Mesenchymal stem cell (in vitro differentiated cells and primary cell): ENCODE results near the gene KAT8.

ENCODE experiments used
- DNase-seq: peaks from one replicate; pipeline ENCODE4 v3.0.0-alpha.2; 2013
- H2AFZ ChIP-seq: one replicate; pipeline ENCODE4 v1.6.1; 2013; ENCODE audit warnings: low read depth, mild to moderate bottlenecking, control low read depth, inconsistent platforms, low read length, moderate library complexity
- H2AK5ac ChIP-seq: 2 replicates; pipeline ENCODE4 v1.6.1; 2013; ENCODE audit warnings: low read length, moderate library complexity, mild to moderate bottlenecking, inconsistent platforms; ENCODE audit not compliant: severe bottlenecking
- H2BK120ac ChIP-seq: one replicate; pipeline ENCODE4 v1.6.1; 2013; ENCODE audit warnings: low read depth, mild to moderate bottlenecking, inconsistent platforms, low read length, moderate library complexity
- H2BK12ac ChIP-seq, 2 experiments: one replicate each; pipeline ENCODE4 v1.6.1; 2013; ENCODE audit warnings: inconsistent platforms in 2 of 2, low read length in 2 of 2, mild to moderate bottlenecking in 2 of 2, moderate library complexity in 2 of 2, control low read depth in 1 of 2
- H2BK15ac ChIP-seq: one replicate; pipeline ENCODE4 v1.6.1; 2013; ENCODE audit warnings: mild to moderate bottlenecking, low read depth, inconsistent platforms; ENCODE audit not compliant: poor library complexity, severe bottlenecking
- H2BK5ac ChIP-seq: 2 replicates; pipeline ENCODE4 v1.6.1; 2013; ENCODE audit warnings: low read depth, mild to moderate bottlenecking, low read length, control low read depth, inconsistent platforms; ENCODE audit not compliant: poor library complexity, severe bottlenecking
- H3K14ac ChIP-seq, 2 experiments: one replicate each; pipeline ENCODE4 v1.6.1; 2013; ENCODE audit warnings: inconsistent platforms in 2 of 2, low read length in 2 of 2, control low read depth in 1 of 2, mild to moderate bottlenecking in 1 of 2, moderate library complexity in 1 of 2
- H3K18ac ChIP-seq, 2 experiments: one replicate each; pipeline ENCODE4 v1.6.1; 2013; ENCODE audit warnings: inconsistent platforms in 2 of 2, low read length in 2 of 2, control low read depth in 1 of 2, low read depth in 1 of 2, mild to moderate bottlenecking in 1 of 2
- H3K23ac ChIP-seq, 2 experiments: one replicate each; pipeline ENCODE4 v1.6.1; 2013; ENCODE audit warnings: inconsistent platforms in 2 of 2, low read length in 2 of 2, mild to moderate bottlenecking in 2 of 2, moderate library complexity in 2 of 2, control low read depth in 1 of 2
- H3K27ac ChIP-seq: 2 replicates; pipeline ENCODE4 v1.5.1; 2013; ENCODE audit warnings: mild to moderate bottlenecking, moderate library complexity, low read length, control low read depth, inconsistent platforms; ENCODE audit not compliant: poor library complexity, severe bottlenecking
- H3K27me3 ChIP-seq, 2 experiments: 2 replicates each; pipeline versions ENCODE4 v1.6.1 to v1.7.0; 2013; ENCODE audit warnings: low read length in 2 of 2, mild to moderate bottlenecking in 2 of 2, moderate library complexity in 2 of 2, control low read depth in 1 of 2, inconsistent platforms in 1 of 2; ENCODE audit not compliant: control insufficient read depth in 1 of 2, insufficient read depth in 1 of 2
- H3K36me3 ChIP-seq, 2 experiments: 2 replicates each; pipeline versions ENCODE4 v1.6.1 to v1.7.0; 2013; ENCODE audit warnings: low read length in 2 of 2, control low read depth in 1 of 2, inconsistent platforms in 1 of 2, low read depth in 1 of 2, mild to moderate bottlenecking in 1 of 2; ENCODE audit not compliant: insufficient read depth in 2 of 2, control insufficient read depth in 1 of 2
- H3K4ac ChIP-seq, 2 experiments: one replicate each; pipeline ENCODE4 v1.6.1; 2013; ENCODE audit warnings: inconsistent platforms in 2 of 2, low read length in 2 of 2, mild to moderate bottlenecking in 2 of 2, moderate library complexity in 2 of 2, control low read depth in 1 of 2, low read depth in 1 of 2
- H3K4me1 ChIP-seq: 2 replicates; pipeline ENCODE4 v1.6.1; 2013; ENCODE audit warnings: low read depth, low read length, control low read depth; ENCODE audit not compliant: control insufficient read depth, insufficient read depth
- H3K4me2 ChIP-seq: 2 replicates; pipeline ENCODE4 v1.6.1; 2013; ENCODE audit warnings: low read length, mild to moderate bottlenecking, inconsistent platforms; ENCODE audit not compliant: poor library complexity, severe bottlenecking
- H3K4me3 ChIP-seq, 2 experiments: 2 replicates each; pipeline versions ENCODE4 v1.5.1 to v1.7.0; 2013; ENCODE audit warnings: low read length in 2 of 2, mild to moderate bottlenecking in 2 of 2, control low read depth in 1 of 2, low read depth in 1 of 2; ENCODE audit not compliant: insufficient read depth in 1 of 2
- H3K79me1 ChIP-seq: replicated peaks from 2 replicates; pipeline ENCODE4 v1.6.1; 2013; ENCODE audit warnings: mild to moderate bottlenecking, control low read depth, low read length, inconsistent platforms; ENCODE audit not compliant: poor library complexity, severe bottlenecking
- H3K9ac ChIP-seq: 2 replicates; pipeline ENCODE4 v1.7.0; 2013; ENCODE audit warnings: mild to moderate bottlenecking, low read length, moderate library complexity
- H3K9me3 ChIP-seq: 2 replicates; pipeline ENCODE4 v1.7.0; 2013; ENCODE audit warnings: mild to moderate bottlenecking, low read length; ENCODE audit not compliant: control insufficient read depth
- H4K8ac ChIP-seq: one replicate; pipeline ENCODE4 v1.6.1; 2013; ENCODE audit warnings: inconsistent platforms, mild to moderate bottlenecking, low read length, moderate library complexity
- H4K91ac ChIP-seq: one replicate; pipeline ENCODE4 v1.6.1; 2013; ENCODE audit warnings: mild to moderate bottlenecking, low read length, inconsistent platforms
- WGBS: methylation state at CpG from one replicate; pipeline ENCODE4 v1.1.7; 2013; ENCODE audit warnings: mixed read lengths; 5-methylcytosine and 5-hydroxymethylcytosine counted together

KAT8 gene

DNA sequence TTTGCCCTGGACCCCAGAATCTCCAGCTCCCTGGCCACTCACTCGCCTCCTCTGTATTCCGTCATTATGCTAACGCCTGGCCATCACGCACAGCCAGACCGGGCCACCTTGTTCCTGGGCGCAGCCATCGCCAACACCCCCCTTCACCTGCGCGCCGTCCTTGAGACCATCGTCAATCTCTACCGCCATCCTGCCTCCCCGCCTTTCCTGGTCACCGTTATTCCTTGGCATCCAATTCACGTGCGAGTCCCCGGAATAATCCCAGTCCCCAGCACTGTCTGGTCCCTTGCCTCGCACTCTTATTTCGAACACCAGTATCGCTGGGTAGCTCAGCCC is 23.4 kb upstream of the KAT8 start:
- under 1% methylated on average over 20 of the region's 20 CpGs for WGBS
- Histone ChIP-seq H3K9me3 (no peaks in the 10 kb centered on the region), H3K4me3 (peak overlapping the region; percentile 92 to 100), H3K23ac (peak overlapping the region in 1 of 2 experiments; percentile 6), H2BK15ac (no peak overlapping the region), H3K79me1 (peaks cover 9% of the 10 kb centered on the region), H2BK5ac (no peak overlapping the region), H2BK120ac (no peak overlapping the region), H2BK12ac (peak overlapping the region in 1 of 2 experiments; percentile 15), H3K18ac (peak overlapping the region in 1 of 2 experiments; percentile 54), H4K8ac (peak overlapping the region; percentile 81), H2AFZ (peak overlapping the region; percentile 97), H3K4ac (peak overlapping the region; percentile 5 to 29), H3K4me1 (peaks cover 25% of the 10 kb centered on the region), H3K27me3 (no peaks in the 10 kb centered on the region), H4K91ac (peak overlapping the region; percentile 82), H2AK5ac (no peak overlapping the region), H3K14ac (peak overlapping the region in 1 of 2 experiments; percentile 98), H3K4me2 (peak overlapping the region; percentile 68), H3K27ac (peak overlapping the region; percentile 63), H3K9ac (peak overlapping the region; percentile 97), H3K36me3 (peaks cover 21 to 27% of the 10 kb centered on the region in 2 experiments)
- no peak for DNase-seq

DNA sequence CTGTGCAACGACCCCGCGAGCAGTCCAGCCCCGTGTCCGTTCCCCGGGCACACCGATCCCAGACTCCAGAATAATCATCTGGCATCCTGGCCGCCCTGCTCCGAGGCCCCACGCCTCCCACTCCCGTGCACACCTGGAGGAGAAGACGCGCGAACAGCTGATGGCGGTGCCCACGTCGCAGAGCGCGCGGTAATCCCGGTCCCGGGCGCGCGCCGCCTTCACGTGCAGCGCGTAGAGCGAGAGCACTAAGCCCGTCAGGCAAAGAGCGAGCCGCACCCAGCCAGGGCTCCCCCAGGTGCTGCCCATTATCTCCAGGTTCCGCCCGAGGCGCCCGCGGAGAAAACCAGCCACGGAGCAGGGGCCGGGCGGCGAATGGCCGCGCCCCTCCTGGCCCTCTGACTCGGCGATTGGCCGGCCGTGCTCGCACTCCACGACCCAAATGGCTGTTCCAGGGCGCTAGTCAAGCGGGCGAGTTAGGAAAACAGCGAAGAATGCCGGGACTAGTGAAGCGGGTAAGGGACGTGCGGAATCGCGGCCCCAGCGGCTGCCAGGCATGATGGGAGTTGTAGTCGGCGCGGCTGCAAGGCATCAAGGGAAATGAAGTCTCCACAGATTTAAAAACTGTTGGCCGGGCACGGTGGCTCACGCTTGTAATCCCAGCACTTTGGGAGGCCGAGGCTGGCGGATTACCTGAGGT is 22.9 kb upstream of the KAT8 start, which contains the start of gene VKORC1:
Gene VKORC1 (minus strand): TSS at position 374 of the 697 bp plus-strand sequence. CDS start 68 bp downstream, at position 306.
- Histone ChIP-seq H2BK12ac (peak within 1 kb of the TSS; percentile 15 to 75), H3K4me2 (peak within 1 kb of the TSS; percentile 68), H3K36me3 (peaks cover 17 to 22% of the 10 kb centered on the region in 2 experiments), H3K9me3 (no peaks in the 10 kb centered on the region), H3K9ac (peak within 1 kb of the TSS; percentile 97), H2BK15ac (no peak within 1 kb of the TSS), H3K79me1 (peaks cover 6% of the 10 kb centered on the region), H3K27ac (peak within 1 kb of the TSS; percentile 63), H3K27me3 (no peaks in the 10 kb centered on the region), H4K91ac (peak within 1 kb of the TSS; percentile 82), H3K23ac (peak within 1 kb of the TSS; percentile 48 to 49), H3K14ac (peak within 1 kb of the TSS in 1 of 2 experiments; percentile 98), H3K4me3 (peak within 1 kb of the TSS; percentile 92 to 100), H2AK5ac (no peak within 1 kb of the TSS), H2BK5ac (no peak within 1 kb of the TSS), H3K18ac (peak within 1 kb of the TSS; percentile 77 to 91), H3K4ac (peak within 1 kb of the TSS; percentile 5 to 29), H3K4me1 (peaks cover 25% of the 10 kb centered on the region), H2AFZ (peak within 1 kb of the TSS; percentile 97), H2BK120ac (no peak within 1 kb of the TSS), H4K8ac (peak within 1 kb of the TSS; percentile 81)
- WGBS: under 1% methylated on average over 67 of the region's 69 CpGs
- DNase-seq: peak; percentile 98

- no peak overlapping the region for H3K14ac ChIP-seq
- no peak overlapping the region for H3K4me3 ChIP-seq
- H2AFZ ChIP-seq: no peak overlapping the region
- H3K18ac ChIP-seq: no peak overlapping the region
- no peaks in the 10 kb centered on the region for H3K79me1 ChIP-seq
- peaks cover 2% of the 10 kb centered on the region for H3K4me1 ChIP-seq
- peaks cover 2% of the 10 kb centered on the region for H3K9me3 ChIP-seq
- no peak overlapping the region for H3K4ac ChIP-seq
- no peak overlapping the region for H3K4me2 ChIP-seq
- H3K23ac ChIP-seq: no peak overlapping the region
- H2BK120ac ChIP-seq: no peak overlapping the region
- H2BK5ac ChIP-seq: no peak overlapping the region
- H2AK5ac ChIP-seq: no peak overlapping the region
- no peaks in the 10 kb centered on the region for H3K27me3 ChIP-seq
- no peak overlapping the region for H3K27ac ChIP-seq
- H2BK12ac ChIP-seq: peak overlapping the region in 1 of 2 experiments; percentile 33
- H3K9ac ChIP-seq: no peak overlapping the region
- peak overlapping the region; percentile 69 for H4K8ac ChIP-seq
- 41% methylated on average over 4 of the region's 4 CpGs for WGBS
- H2BK15ac ChIP-seq: no peak overlapping the region
- no peaks in the 10 kb centered on the region for H3K36me3 ChIP-seq
- no peak overlapping the region for H4K91ac ChIP-seq
- DNase-seq: peak; percentile 63
These were observed 17.4 kb upstream of the KAT8 start for GRCh38 chr16:31099860-31100638.
